Breast epithelium (tissue), 3 donors: Measurements from ENCODE around the gene KPTN.

Experiments
- POLR2A ChIP-seq: fragments of 450-650 bp; IDR thresholded peaks from one replicate; pipeline ENCODE4 v1.6.1; 2016; ENCODE audit warnings: antibody characterized with exemption, mild to moderate bottlenecking, moderate library complexity
- TF ChIP-seq, protein P1 (sequence below), 3 donors: fragments of 450-650 bp; IDR thresholded peaks; one replicate each; pipeline ENCODE4 v1.5.1; 2016 to 2017; ENCODE audit warnings: antibody characterized with exemption in 3 of 3, mild to moderate bottlenecking in 3 of 3, moderate library complexity in 3 of 3

DNA sequence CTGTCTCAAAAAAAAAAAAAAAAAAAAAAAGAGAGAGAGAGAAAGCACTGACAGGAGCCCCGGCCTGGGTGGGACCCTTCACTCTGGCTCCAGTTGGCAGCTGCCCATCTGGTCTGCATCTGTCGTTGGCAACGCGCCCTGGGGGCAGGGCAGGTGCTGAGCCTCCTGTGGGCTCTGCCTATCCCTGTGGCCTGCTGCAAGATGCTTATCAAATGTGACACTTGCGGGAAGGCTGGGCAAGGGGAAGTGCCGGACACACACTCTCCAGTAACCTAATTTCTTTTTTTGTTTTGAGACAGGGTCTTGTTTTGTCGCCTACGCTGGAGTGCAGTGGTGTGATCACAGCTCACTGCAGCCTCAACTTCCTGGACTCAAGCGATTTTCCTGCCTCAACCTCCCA is 10.7 kb upstream of the KPTN start:
- TF ChIP-seq, protein P1, sequence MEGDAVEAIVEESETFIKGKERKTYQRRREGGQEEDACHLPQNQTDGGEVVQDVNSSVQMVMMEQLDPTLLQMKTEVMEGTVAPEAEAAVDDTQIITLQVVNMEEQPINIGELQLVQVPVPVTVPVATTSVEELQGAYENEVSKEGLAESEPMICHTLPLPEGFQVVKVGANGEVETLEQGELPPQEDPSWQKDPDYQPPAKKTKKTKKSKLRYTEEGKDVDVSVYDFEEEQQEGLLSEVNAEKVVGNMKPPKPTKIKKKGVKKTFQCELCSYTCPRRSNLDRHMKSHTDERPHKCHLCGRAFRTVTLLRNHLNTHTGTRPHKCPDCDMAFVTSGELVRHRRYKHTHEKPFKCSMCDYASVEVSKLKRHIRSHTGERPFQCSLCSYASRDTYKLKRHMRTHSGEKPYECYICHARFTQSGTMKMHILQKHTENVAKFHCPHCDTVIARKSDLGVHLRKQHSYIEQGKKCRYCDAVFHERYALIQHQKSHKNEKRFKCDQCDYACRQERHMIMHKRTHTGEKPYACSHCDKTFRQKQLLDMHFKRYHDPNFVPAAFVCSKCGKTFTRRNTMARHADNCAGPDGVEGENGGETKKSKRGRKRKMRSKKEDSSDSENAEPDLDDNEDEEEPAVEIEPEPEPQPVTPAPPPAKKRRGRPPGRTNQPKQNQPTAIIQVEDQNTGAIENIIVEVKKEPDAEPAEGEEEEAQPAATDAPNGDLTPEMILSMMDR (IDR thresholded peaks at IDR 0.05) = no peak
- TF ChIP-seq POLR2A = no peak
